Muscle of leg (tissue), 11 donors: ENCODE measurements around the gene ENSA. TPM values are rescaled to one million over a fixed set of nuclear protein-coding genes. Genes with fewer than 3 reads are reported as not detected.
A peak's percentile ranks its signal among the peaks of the same experiment; 100 is the strongest.
"Not testable (repeated sequence)": the region's sequence is repeated elsewhere in the genome, so short reads cannot be mapped to it uniquely, and the experiment has no call there.

Experiments used
- DNase-seq: peaks from one replicate; pipeline ENCODE4 v3.0.0; 2013
- H3K27ac ChIP-seq: one replicate; pipeline ENCODE4 v1.5.1; 2013; ENCODE audit warnings: mild to moderate bottlenecking, low read length, control low read depth
- H3K27me3 ChIP-seq: one replicate; pipeline ENCODE4 v1.6.1; 2013; ENCODE audit warnings: low read length; ENCODE audit not compliant: control insufficient read depth, insufficient read depth
- H3K36me3 ChIP-seq: one replicate; pipeline ENCODE4 v1.6.1; 2013; ENCODE audit warnings: low read length; ENCODE audit not compliant: control insufficient read depth, insufficient read depth
- H3K4me1 ChIP-seq: one replicate; pipeline ENCODE4 v1.6.1; 2013; ENCODE audit warnings: low read length; ENCODE audit not compliant: control insufficient read depth, insufficient read depth
- H3K4me3 ChIP-seq: one replicate; pipeline ENCODE4 v1.5.1; 2013; ENCODE audit warnings: low read length, control low read depth
- H3K9me3 ChIP-seq: replicated peaks from 2 replicates; pipeline ENCODE4 v1.6.1; 2013; ENCODE audit warnings: low read depth, low read length; ENCODE audit not compliant: control insufficient read depth
- WGBS: methylation state at CpG from one replicate; pipeline ENCODE4 v1.1.5; 2013; ENCODE audit warnings: missing lambda C conversion rate; ENCODE audit not compliant: insufficient coverage; 5-methylcytosine and 5-hydroxymethylcytosine counted together
- polyA plus RNA-seq, 8 donors: library from polyadenylated mRNA; unstranded; fragments of 120-200 nt; gene quantifications; one replicate each; pipeline versions ENCODE4 v1.2.1 to v1.2.3, GENCODE V29; 2013; ENCODE audit warnings: inconsistent platforms in 1 of 8, low replicate concordance in 1 of 8; ENCODE audit not compliant: insufficient read length in 8 of 8, insufficient read depth in 1 of 8
- total RNA-seq: library from RNA; stranded (reverse); fragments of 120-200 nt; gene quantifications from one replicate; pipeline ENCODE4 v1.2.4, GENCODE V29; 2013

ENSA gene
- total and polyA plus RNA-seq, 9 donors: 76.3 to 143 (median 117) TPM

GRCh38 chr1:150610576-150610975 lies 18.8 kb downstream of the ENSA start:
- 100% methylated on average over 1 of the region's 4 CpGs for WGBS
- H3K27ac ChIP-seq: peak overlapping the region; percentile 89
- peaks cover 18% of the 10 kb centered on the region for H3K4me1 ChIP-seq
- DNase-seq: no peak
- H3K9me3 ChIP-seq: no peaks in the 10 kb centered on the region
- H3K4me3 ChIP-seq: no peak overlapping the region
- H3K27me3 ChIP-seq: no peaks in the 10 kb centered on the region
- H3K36me3 ChIP-seq: peaks cover 22% of the 10 kb centered on the region

- WGBS: 26% methylated on average over 2 of the region's 2 CpGs
- Histone ChIP-seq H3K9me3 (no peaks in the 10 kb centered on the region), H3K27ac (peak overlapping the region; percentile 89), H3K4me1 (peaks cover 18% of the 10 kb centered on the region), H3K4me3 (no peak overlapping the region), H3K27me3 (no peaks in the 10 kb centered on the region), H3K36me3 (peaks cover 16% of the 10 kb centered on the region)
- peak; percentile 89 for DNase-seq
Observed at GRCh38 chr1:150609732-150610131, 19.7 kb downstream of the ENSA start.

GRCh38 chr1:150606463-150607142 lies 22.8 kb downstream of the ENSA start:
- WGBS: no CpG with 5 or more reads among the region's 7 CpGs
- Histone ChIP-seq H3K27ac (no peak overlapping the region), H3K4me1 (peaks cover 11% of the 10 kb centered on the region)

GRCh38 chr1:150605451-150605731 lies 24.0 kb downstream of the ENSA start:
- not testable (repeated sequence) for H3K36me3 ChIP-seq, H3K27me3 ChIP-seq, H3K4me1 ChIP-seq, DNase-seq, H3K9me3 ChIP-seq, H3K4me3 ChIP-seq, H3K27ac ChIP-seq
- WGBS: no CpG with 5 or more reads among the region's 3 CpGs

More at GRCh38 chr1:150606463-150607142, 22.8 kb downstream of the ENSA start:
- Histone ChIP-seq H3K36me3 (peaks cover 8% of the 10 kb centered on the region), H3K9me3 (no peaks in the 10 kb centered on the region), H3K4me3 (no peak overlapping the region), H3K27me3 (no peaks in the 10 kb centered on the region)
- DNase-seq: no peak

- peak overlapping the region; percentile 80 for H3K27ac ChIP-seq
- no peak for DNase-seq
- peaks cover 2% of the 10 kb centered on the region for H3K36me3 ChIP-seq
- no peaks in the 10 kb centered on the region for H3K27me3 ChIP-seq
- peaks cover 2% of the 10 kb centered on the region for H3K4me1 ChIP-seq
- no peaks in the 10 kb centered on the region for H3K9me3 ChIP-seq
- WGBS: no CpG with 5 or more reads among the region's 2 CpGs
- no peak overlapping the region for H3K4me3 ChIP-seq
Observed at GRCh38 chr1:150604226-150604588, 25.2 kb downstream of the ENSA start.

- DNase-seq: no peak
- H3K36me3 ChIP-seq: peaks cover 2% of the 10 kb centered on the region
- H3K4me1 ChIP-seq: peaks cover 2% of the 10 kb centered on the region
- H3K9me3 ChIP-seq: no peaks in the 10 kb centered on the region
- no peak overlapping the region for H3K27ac ChIP-seq
- no CpG with 5 or more reads among the region's 3 CpGs for WGBS
- no peak overlapping the region for H3K4me3 ChIP-seq
- no peaks in the 10 kb centered on the region for H3K27me3 ChIP-seq
Observed at GRCh38 chr1:150603711-150604110, 25.7 kb downstream of the ENSA start.

- not testable (repeated sequence) for H3K36me3 ChIP-seq, H3K4me3 ChIP-seq, H3K27me3 ChIP-seq, H3K4me1 ChIP-seq, DNase-seq, H3K27ac ChIP-seq, H3K9me3 ChIP-seq
- WGBS: no CpG with 5 or more reads among the region's 12 CpGs
Observed at GRCh38 chr1:150602372-150602771, 27.0 kb downstream of the ENSA start.

GRCh38 chr1:150601540-150601939 lies 27.9 kb downstream of the ENSA start:
- DNase-seq: no peak
- no peak overlapping the region for H3K27ac ChIP-seq
- peaks cover 2% of the 10 kb centered on the region for H3K36me3 ChIP-seq
- no peak overlapping the region for H3K4me3 ChIP-seq
- no peaks in the 10 kb centered on the region for H3K27me3 ChIP-seq
- H3K9me3 ChIP-seq: no peaks in the 10 kb centered on the region
- H3K4me1 ChIP-seq: peaks cover 2% of the 10 kb centered on the region

- not testable (repeated sequence) for H3K4me3 ChIP-seq, H3K9me3 ChIP-seq, H3K27ac ChIP-seq, H3K36me3 ChIP-seq, H3K27me3 ChIP-seq, H3K4me1 ChIP-seq, DNase-seq
- WGBS: no CpG with 5 or more reads among the region's 4 CpGs
Observed at GRCh38 chr1:150598346-150598745, 31.1 kb downstream of the ENSA start.

GRCh38 chr1:150596976-150597375 lies 32.4 kb downstream of the ENSA start:
- 83% methylated on average over 1 of the region's 3 CpGs for WGBS
- H3K27ac ChIP-seq: no peak overlapping the region
- no peak for DNase-seq

More at GRCh38 chr1:150596976-150597375, 32.4 kb downstream of the ENSA start:
- Histone ChIP-seq H3K36me3 (no peaks in the 10 kb centered on the region), H3K4me1 (no peaks in the 10 kb centered on the region), H3K4me3 (no peak overlapping the region), H3K27me3 (no peaks in the 10 kb centered on the region), H3K9me3 (no peaks in the 10 kb centered on the region)
